ENCODE measurements around the gene FAT2. TPM values are rescaled to one million over a fixed set of nuclear protein-coding genes. Genes with fewer than 3 reads are reported as not detected.

The FAT2 gene
- total RNA-seq, 1 donor from 2014 or later = 0.41 TPM

- Histone ChIP-seq H3K27me3 (no peaks in the 10 kb centered on the region), H3K36me3 (no peaks in the 10 kb centered on the region), H3K27ac (no peak overlapping the region), H3K4me3 (no peak overlapping the region), H3K4me1 (no peaks in the 10 kb centered on the region), H3K9me3 (no peaks in the 10 kb centered on the region)
- TF ChIP-seq, protein P1, sequence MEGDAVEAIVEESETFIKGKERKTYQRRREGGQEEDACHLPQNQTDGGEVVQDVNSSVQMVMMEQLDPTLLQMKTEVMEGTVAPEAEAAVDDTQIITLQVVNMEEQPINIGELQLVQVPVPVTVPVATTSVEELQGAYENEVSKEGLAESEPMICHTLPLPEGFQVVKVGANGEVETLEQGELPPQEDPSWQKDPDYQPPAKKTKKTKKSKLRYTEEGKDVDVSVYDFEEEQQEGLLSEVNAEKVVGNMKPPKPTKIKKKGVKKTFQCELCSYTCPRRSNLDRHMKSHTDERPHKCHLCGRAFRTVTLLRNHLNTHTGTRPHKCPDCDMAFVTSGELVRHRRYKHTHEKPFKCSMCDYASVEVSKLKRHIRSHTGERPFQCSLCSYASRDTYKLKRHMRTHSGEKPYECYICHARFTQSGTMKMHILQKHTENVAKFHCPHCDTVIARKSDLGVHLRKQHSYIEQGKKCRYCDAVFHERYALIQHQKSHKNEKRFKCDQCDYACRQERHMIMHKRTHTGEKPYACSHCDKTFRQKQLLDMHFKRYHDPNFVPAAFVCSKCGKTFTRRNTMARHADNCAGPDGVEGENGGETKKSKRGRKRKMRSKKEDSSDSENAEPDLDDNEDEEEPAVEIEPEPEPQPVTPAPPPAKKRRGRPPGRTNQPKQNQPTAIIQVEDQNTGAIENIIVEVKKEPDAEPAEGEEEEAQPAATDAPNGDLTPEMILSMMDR (IDR thresholded peaks at IDR 0.05) = no peak
- no peak for DNase-seq
- intact Hi-C loops (cut with DNase I) = no loop called here
- no peak for ATAC-seq
These were observed 20.1 kb upstream of the FAT2 start for GRCh38 chr5:151611127-151611775.

DNA sequence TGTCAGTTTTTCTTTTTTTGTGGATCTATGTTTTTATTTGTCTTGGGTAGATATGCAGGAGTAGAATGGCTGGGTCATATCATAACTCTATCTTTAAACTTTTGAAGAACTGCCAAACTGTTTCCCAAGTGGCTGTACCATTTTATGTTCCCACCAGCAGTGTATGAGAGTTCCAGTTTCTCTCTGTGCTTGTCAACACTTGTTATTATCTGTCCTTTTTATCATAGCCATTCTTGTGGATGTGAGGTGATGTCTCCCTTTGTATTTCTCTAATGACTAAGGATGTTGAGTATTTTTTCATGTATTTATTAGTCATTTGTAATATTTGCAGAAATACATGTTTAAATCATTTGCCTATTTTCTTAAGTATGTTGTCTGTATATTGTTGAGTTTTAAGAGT, 17.4 kb upstream of the FAT2 start:
- H3K27ac ChIP-seq = no peak overlapping the region
- DNase-seq (no peak), ATAC-seq (no peak)
- H3K4me3 ChIP-seq = no peak overlapping the region
- intact Hi-C loops (cut with DNase I) = no loop called here
- TF ChIP-seq, protein P1 (IDR thresholded peaks at IDR 0.05) = no peak
- H3K27me3 ChIP-seq = no peaks in the 10 kb centered on the region
- H3K9me3 ChIP-seq = no peaks in the 10 kb centered on the region
- H3K36me3 ChIP-seq = no peaks in the 10 kb centered on the region
- H3K4me1 ChIP-seq = no peaks in the 10 kb centered on the region

GRCh38 chr5:151607304-151607703, 16.2 kb upstream of the FAT2 start:
- H3K9me3 ChIP-seq = no peaks in the 10 kb centered on the region
- H3K27me3 ChIP-seq = no peaks in the 10 kb centered on the region
- TF ChIP-seq, protein P1 (IDR thresholded peaks at IDR 0.05) = no peak
- DNase-seq (no peak), ATAC-seq (no peak)
- H3K36me3 ChIP-seq = no peaks in the 10 kb centered on the region
- no peaks in the 10 kb centered on the region for H3K4me1 ChIP-seq
- H3K4me3 ChIP-seq = no peak overlapping the region
- no peak overlapping the region for H3K27ac ChIP-seq
- intact Hi-C loops (cut with DNase I) = no loop called here

GRCh38 chr5:151605559-151605958, 14.4 kb upstream of the FAT2 start:
- TF ChIP-seq, protein P1 (IDR thresholded peaks at IDR 0.05) = no peak
- H3K27me3 ChIP-seq = no peaks in the 10 kb centered on the region
- H3K4me3 ChIP-seq = no peak overlapping the region
- H3K4me1 ChIP-seq = no peaks in the 10 kb centered on the region
- H3K36me3 ChIP-seq = no peaks in the 10 kb centered on the region
- DNase-seq (no peak), ATAC-seq (no peak)
- H3K9me3 ChIP-seq = no peaks in the 10 kb centered on the region
- intact Hi-C loops (cut with DNase I) = no loop called here
- no peak overlapping the region for H3K27ac ChIP-seq

DNA sequence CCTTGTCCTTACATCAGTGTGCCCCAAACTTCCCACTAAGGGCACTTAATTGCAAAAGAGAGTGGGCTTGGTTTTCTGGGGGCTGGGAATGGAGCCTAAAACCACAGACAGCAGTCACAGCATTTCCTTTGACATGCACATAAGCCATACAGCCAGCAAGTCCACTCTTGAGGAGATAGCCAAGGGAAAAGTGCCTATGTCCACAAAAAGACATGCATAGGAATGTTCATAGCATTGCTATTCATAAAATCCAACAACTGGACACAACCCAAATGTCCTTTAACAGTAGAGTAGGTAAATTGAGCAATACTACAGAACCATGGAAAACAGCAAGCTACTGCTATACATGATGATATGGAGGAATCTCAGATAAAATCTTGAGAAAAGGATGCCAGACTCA, 11.7 kb upstream of the FAT2 start:
- Histone ChIP-seq H3K9me3 (no peaks in the 10 kb centered on the region), H3K36me3 (no peaks in the 10 kb centered on the region), H3K4me1 (no peaks in the 10 kb centered on the region), H3K4me3 (no peak overlapping the region), H3K27me3 (no peaks in the 10 kb centered on the region), H3K27ac (no peak overlapping the region)
- ATAC-seq (peak; percentile 30), DNase-seq (no peak)
- TF ChIP-seq, protein P1 (IDR thresholded peaks at IDR 0.05) = no peak
- intact Hi-C loops (cut with DNase I) = no loop called here

- no peak overlapping the region for H3K4me3 ChIP-seq
- no peaks in the 10 kb centered on the region for H3K9me3 ChIP-seq
- DNase-seq (no peak), ATAC-seq (no peak)
- no peaks in the 10 kb centered on the region for H3K27me3 ChIP-seq
- intact Hi-C loops (cut with DNase I) = no loop called here
- H3K4me1 ChIP-seq = no peaks in the 10 kb centered on the region
- no peaks in the 10 kb centered on the region for H3K36me3 ChIP-seq
- TF ChIP-seq, protein P1 (IDR thresholded peaks at IDR 0.05) = no peak
- H3K27ac ChIP-seq = no peak overlapping the region
These were observed 10.3 kb upstream of the FAT2 start for GRCh38 chr5:151601391-151601790.

All from upper lobe of right lung (tissue), 1 donor.